BJ (cell line): ENCODE data around the gene GRK4. TPM values are rescaled to one million over a fixed set of nuclear protein-coding genes. Genes with fewer than 3 reads are reported as not detected.

Experiments used
- CTCF ChIA-PET: fragments of 350-600 bp; formaldehyde crosslinking; extraction: SDS; loops from one replicate; lab custom pipeline; 2021; ENCODE audit warnings: antibody characterized with exemption, inconsistent platforms; lab: Yijun Ruan, JAX
- POLR2A ChIA-PET: fragments of 300-600 bp; sonication (Branson Sonifier 250); formaldehyde crosslinking; extraction: SDS; loops from one replicate; lab custom pipeline; 2021; ENCODE audit warnings: antibody characterized with exemption; lab: Charles Lee
- DNase-seq: peaks from one replicate; pipeline ENCODE4 v3.0.0-alpha.2; 2011; ENCODE audit warnings: low read depth
- H3K27me3 ChIP-seq: 2 replicates; pipeline ENCODE4 v1.6.0; 2011; ENCODE audit warnings: low read length; ENCODE audit not compliant: control insufficient read depth, insufficient read depth
- H3K36me3 ChIP-seq: 2 replicates; pipeline ENCODE4 v1.5.1; 2011; ENCODE audit warnings: low read length; ENCODE audit not compliant: control insufficient read depth, insufficient read depth
- H3K4me3 ChIP-seq: 2 replicates; pipeline ENCODE4 v1.5.1; 2011; ENCODE audit warnings: low read depth, mild to moderate bottlenecking, control low read depth, low read length
- polyA plus RNA-seq: library from polyadenylated mRNA; depleted of rRNA; stranded (reverse); fragments of >200 nt; gene quantifications from 2 replicates; pipeline ENCODE4 v1.2.3, GENCODE V29; 2011
- TF ChIP-seq, protein P1 (sequence below): IDR thresholded peaks from 2 replicates; pipeline ENCODE4 v1.5.1; 2011; ENCODE audit warnings: low read depth, mild to moderate bottlenecking, control low read depth, inconsistent platforms, low read length, moderate library complexity; ENCODE audit not compliant: insufficient read depth

The GRK4 gene
- polyA plus RNA-seq, 1 experiment, result 1.9 TPM

DNA sequence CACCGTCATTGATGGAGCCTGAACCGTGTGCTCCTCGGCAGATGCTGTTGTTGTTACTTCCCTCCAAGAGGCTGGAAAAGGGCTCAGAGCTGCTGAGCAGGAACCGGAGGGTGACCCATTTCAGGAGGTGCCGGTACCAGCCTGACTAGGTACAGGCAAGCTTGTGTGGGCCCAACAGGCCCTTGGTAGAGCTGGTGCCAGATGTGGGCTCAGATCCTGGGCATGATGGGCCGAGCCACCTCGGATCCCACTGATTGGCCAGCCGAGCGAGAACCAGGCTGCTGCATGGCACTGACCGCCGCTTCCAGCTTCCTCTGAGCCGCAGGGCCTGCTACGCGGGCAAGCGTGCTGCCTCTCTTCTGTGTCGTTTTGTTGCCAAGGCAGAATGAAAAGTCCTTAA lies 33.9 kb upstream of the GRK4 start:
- CTCF ChIA-PET, result no interaction called here
- no peak for DNase-seq
- peaks cover 45% of the 10 kb centered on the region for H3K36me3 ChIP-seq
- TF ChIP-seq, protein P1, sequence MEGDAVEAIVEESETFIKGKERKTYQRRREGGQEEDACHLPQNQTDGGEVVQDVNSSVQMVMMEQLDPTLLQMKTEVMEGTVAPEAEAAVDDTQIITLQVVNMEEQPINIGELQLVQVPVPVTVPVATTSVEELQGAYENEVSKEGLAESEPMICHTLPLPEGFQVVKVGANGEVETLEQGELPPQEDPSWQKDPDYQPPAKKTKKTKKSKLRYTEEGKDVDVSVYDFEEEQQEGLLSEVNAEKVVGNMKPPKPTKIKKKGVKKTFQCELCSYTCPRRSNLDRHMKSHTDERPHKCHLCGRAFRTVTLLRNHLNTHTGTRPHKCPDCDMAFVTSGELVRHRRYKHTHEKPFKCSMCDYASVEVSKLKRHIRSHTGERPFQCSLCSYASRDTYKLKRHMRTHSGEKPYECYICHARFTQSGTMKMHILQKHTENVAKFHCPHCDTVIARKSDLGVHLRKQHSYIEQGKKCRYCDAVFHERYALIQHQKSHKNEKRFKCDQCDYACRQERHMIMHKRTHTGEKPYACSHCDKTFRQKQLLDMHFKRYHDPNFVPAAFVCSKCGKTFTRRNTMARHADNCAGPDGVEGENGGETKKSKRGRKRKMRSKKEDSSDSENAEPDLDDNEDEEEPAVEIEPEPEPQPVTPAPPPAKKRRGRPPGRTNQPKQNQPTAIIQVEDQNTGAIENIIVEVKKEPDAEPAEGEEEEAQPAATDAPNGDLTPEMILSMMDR, result no peak
- H3K4me3 ChIP-seq, result no peak overlapping the region
- POLR2A ChIA-PET, result no interaction called here
- H3K27me3 ChIP-seq, result no peaks in the 10 kb centered on the region

DNA sequence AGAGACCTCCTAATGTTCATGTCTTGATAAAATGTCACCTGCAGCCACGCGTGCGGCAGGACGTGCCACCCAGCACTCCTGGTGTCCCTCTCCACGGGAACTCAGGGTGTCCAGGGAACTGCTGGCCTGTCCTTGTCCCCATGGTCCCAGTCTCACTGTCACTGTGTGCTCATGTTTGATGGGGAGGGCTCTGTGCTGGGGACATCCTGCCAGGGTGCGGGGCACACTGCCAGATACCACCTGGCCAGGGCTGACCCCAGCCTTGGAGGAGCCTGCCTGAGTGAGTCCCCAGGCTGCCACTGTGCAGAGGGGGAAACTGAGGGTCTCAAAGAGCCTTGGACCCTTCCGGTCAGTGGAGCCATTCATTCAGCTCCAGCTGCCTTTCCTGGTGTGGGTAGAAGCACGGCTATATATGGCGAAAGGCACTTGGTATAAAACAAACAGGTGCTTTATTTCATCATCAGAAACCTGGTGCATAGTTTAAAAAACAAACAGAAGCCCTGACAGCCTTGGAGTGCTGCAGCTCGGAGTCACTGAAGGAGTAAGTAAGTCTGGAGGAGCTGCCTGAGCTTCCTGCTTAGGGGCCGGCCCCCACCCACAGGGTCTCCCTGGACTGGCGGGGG lies 33.1 kb upstream of the GRK4 start:
- TF ChIP-seq, protein P1, result no peak
- Histone ChIP-seq H3K36me3 (peaks cover 43% of the 10 kb centered on the region), H3K4me3 (no peak overlapping the region), H3K27me3 (no peaks in the 10 kb centered on the region)
- ChIA-PET CTCF (interaction anchor here (0.7 to 0.8 kb wide), 2 partner anchors 16 to 1144 kb away, joined by 3 read pairs; no protein-coding TSS in a partner anchor), POLR2A (no interaction called here)
- no peak for DNase-seq

DNA sequence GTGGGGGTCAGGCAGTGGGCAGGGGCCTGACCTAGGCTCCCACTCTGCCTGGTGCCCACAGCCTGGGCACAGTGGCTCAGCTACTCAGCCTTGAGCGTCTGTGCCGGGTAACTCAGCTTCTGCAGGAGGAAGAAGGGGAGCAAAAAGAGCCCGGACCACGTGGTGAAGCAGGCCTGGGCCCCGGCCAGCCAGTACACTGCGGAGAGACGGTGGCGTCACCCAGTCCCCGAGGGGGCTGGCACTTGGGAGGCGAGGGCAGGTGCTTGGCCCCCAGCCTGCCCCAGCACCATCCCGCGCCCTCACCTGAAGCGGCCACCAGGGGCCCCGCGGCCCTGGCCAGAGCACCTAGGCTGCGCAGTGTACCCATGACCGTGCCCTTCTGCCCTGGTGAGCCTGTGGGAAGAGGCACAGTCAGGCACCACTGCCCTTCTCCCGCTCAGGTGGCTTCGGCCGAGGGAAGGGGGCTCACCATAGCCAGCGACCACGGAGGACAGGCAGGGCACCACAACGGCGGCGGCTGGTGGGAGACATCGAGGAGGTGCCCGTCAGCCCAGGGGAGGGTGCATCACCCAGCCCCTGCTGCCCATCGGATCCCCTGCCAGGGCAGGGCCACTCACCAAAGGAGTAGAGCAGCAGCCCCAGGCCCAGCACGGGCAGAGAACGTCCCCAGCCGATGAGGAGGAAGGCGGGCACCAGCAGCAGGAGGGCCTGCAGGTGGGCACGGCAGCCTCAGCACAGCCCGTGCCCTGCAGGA lies 32.4 kb upstream of the GRK4 start:
- POLR2A ChIA-PET, result no interaction called here
- TF ChIP-seq, protein P1, result peak; percentile 21; the same call in 1 of the 2 replicates
- H3K36me3 ChIP-seq, result peaks cover 41% of the 10 kb centered on the region

DNA sequence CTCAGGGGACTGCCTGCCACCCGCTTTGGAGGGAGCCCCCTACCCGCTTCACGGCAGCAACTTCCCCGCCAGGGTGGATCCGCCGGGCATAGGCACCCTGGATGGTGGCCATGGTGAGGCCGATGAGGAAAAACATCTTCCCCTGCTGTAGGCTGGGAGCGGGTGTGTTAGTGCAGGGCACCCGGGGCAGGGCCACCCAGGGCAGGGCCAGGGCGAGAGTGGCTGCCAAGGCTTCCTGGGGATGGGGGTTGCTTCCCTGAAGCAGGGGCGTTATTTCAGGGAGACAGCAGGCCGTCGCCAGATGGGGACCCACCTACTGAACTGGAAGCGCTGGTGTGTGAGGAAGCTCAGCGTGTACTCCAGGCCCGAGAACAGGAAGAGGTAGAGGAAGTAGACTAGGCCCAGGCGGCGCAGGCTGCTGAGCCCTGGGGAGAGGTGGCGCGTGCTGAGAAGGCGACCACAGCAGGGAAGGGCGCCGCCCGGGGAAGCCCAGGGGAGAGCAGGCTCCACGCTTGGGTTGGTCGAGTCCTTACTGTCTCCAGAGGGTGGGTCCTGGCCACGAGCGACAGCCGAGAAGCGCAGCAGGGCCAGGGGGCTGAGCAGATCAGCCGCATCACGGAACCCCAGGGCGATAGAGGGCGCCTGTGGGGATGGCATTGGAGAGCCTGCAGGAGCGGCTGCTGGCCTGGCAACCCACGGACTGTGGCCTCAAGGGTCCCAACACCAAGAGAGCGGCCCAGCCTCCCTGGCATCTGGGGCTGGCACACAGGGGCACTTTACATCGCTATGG lies 31.7 kb upstream of the GRK4 start:
- peaks cover 37% of the 10 kb centered on the region for H3K36me3 ChIP-seq
- no peak overlapping the region for H3K4me3 ChIP-seq
- ChIA-PET CTCF (no interaction called here), POLR2A (no interaction called here)
- TF ChIP-seq, protein P1, result no peak
- H3K27me3 ChIP-seq, result no peaks in the 10 kb centered on the region
- DNase-seq, result no peak

More for the DNA sequence above, 32.4 kb upstream of the GRK4 start:
- no peaks in the 10 kb centered on the region for H3K27me3 ChIP-seq
- no peak overlapping the region for H3K4me3 ChIP-seq
- DNase-seq, result no peak
- CTCF ChIA-PET, result interaction anchor here (0.7 to 0.8 kb wide), 2 partner anchors 17 to 1145 kb away, joined by 3 read pairs; no protein-coding TSS in a partner anchor
